Esophagus squamous epithelium (tissue), 4 donors: ENCODE results near the gene IL1RAPL2.

ENCODE experiments used
- POLR2A ChIP-seq, 4 donors: fragments of 450-650 bp; IDR thresholded peaks; one replicate each; pipeline ENCODE4 v1.6.1; 2017; ENCODE audit warnings: antibody characterized with exemption in 4 of 4, mild to moderate bottlenecking in 4 of 4, moderate library complexity in 3 of 4
- TF ChIP-seq, protein P1 (sequence below), 6 experiments: fragments of 450-650 bp in 4 of 6; fragments of 200-600 bp in 2 of 6; sonication (generic) in 2 of 6; IDR thresholded peaks; one replicate each; pipeline ENCODE4 v1.5.1; 2016 to 2019; ENCODE audit warnings: antibody characterized with exemption in 6 of 6, mild to moderate bottlenecking in 4 of 6, moderate library complexity in 4 of 6

DNA sequence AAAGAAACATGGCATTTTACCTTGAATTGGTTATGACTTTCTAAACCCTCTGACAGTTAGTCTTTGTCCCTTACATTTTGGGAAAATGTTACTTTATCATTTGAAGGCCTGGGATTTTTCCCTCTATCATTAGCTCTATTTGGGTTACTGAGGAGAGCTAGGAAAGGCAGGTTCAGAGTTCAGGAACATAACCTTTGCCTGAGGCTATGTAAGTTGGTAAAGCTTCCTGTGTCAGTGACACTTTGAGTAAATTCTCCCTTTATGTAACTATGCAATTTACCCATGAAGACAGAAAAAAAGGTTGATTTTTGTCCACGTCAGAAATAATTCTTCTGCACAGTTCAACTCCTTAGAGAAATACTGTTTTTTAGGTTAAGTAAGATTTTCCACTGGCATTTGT, 1084.6 kb downstream of the IL1RAPL2 start:
- TF ChIP-seq, protein P1, sequence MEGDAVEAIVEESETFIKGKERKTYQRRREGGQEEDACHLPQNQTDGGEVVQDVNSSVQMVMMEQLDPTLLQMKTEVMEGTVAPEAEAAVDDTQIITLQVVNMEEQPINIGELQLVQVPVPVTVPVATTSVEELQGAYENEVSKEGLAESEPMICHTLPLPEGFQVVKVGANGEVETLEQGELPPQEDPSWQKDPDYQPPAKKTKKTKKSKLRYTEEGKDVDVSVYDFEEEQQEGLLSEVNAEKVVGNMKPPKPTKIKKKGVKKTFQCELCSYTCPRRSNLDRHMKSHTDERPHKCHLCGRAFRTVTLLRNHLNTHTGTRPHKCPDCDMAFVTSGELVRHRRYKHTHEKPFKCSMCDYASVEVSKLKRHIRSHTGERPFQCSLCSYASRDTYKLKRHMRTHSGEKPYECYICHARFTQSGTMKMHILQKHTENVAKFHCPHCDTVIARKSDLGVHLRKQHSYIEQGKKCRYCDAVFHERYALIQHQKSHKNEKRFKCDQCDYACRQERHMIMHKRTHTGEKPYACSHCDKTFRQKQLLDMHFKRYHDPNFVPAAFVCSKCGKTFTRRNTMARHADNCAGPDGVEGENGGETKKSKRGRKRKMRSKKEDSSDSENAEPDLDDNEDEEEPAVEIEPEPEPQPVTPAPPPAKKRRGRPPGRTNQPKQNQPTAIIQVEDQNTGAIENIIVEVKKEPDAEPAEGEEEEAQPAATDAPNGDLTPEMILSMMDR (IDR thresholded peaks at IDR 0.05), result no peak
- TF ChIP-seq POLR2A (IDR thresholded peaks at IDR 0.05), result no peak
